Measurements from ENCODE around the gene FOLR1.

GRCh38 chr11:72244060-72244360 is 52.1 kb downstream of the FOLR1 start, which contains the start of gene PHOX2A:
- TF ChIP-seq EZH2 (IDR thresholded peaks at IDR 0.05; ENCODE audit: borderline replicate concordance, low read length), result no peak
- TF ChIP-seq CTCF (IDR thresholded peaks at IDR 0.05; ENCODE audit: low read length), result no peak
